GM12878 (cell line): ENCODE data around the gene STAG1.
"Not testable (repeated sequence)": the region's sequence is repeated elsewhere in the genome, so short reads cannot be mapped to it uniquely, and the experiment has no call there.

Experiments
- BCLAF1 ChIP-seq: fragments of 450-650 bp; IDR thresholded peaks from 2 replicates; pipeline ENCODE4 v1.6.1; 2017; ENCODE audit warnings: antibody characterized with exemption, mild to moderate bottlenecking, moderate library complexity
- PML ChIP-seq: IDR thresholded peaks from 2 replicates; pipeline ENCODE4 v1.6.1; 2012; ENCODE audit warnings: low read length, inconsistent platforms
- TF ChIP-seq, protein P1 (sequence below), 3 experiments: IDR thresholded peaks in 2 of 3; conservative IDR thresholded peaks in 1 of 3; 2 replicates each; pipeline ENCODE4 v1.5.1; 2011; ENCODE audit warnings: low read depth in 3 of 3, low read length in 3 of 3, mild to moderate bottlenecking in 3 of 3, control low read depth in 2 of 3, moderate library complexity in 2 of 3, inconsistent platforms in 1 of 3, mixed read lengths in 1 of 3; ENCODE audit not compliant: control insufficient read depth in 2 of 3, insufficient read depth in 1 of 3; ENCODE audit errors: extremely low read depth in 1 of 3

- TF ChIP-seq, protein P1, sequence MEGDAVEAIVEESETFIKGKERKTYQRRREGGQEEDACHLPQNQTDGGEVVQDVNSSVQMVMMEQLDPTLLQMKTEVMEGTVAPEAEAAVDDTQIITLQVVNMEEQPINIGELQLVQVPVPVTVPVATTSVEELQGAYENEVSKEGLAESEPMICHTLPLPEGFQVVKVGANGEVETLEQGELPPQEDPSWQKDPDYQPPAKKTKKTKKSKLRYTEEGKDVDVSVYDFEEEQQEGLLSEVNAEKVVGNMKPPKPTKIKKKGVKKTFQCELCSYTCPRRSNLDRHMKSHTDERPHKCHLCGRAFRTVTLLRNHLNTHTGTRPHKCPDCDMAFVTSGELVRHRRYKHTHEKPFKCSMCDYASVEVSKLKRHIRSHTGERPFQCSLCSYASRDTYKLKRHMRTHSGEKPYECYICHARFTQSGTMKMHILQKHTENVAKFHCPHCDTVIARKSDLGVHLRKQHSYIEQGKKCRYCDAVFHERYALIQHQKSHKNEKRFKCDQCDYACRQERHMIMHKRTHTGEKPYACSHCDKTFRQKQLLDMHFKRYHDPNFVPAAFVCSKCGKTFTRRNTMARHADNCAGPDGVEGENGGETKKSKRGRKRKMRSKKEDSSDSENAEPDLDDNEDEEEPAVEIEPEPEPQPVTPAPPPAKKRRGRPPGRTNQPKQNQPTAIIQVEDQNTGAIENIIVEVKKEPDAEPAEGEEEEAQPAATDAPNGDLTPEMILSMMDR (IDR thresholded peaks at IDR 0.05 in 2 of 3, conservative IDR thresholded peaks at IDR 0.05 in 1 of 3; ENCODE audit: control insufficient read depth in 2 of 3, extremely low read depth in 1 of 3, insufficient read depth in 1 of 3, low read depth in 3 of 3, low read length in 3 of 3) = not testable (repeated sequence)
- TF ChIP-seq BCLAF1, PML: not testable (repeated sequence)
These were observed 237.6 kb downstream of the STAG1 start for GRCh38 chr3:136514533-136514932.
